Gastroesophageal sphincter (tissue), 4 donors: ENCODE results near the gene CDC42EP4. TPM values are rescaled to one million over a fixed set of nuclear protein-coding genes. Genes with fewer than 3 reads are reported as not detected.
"Not testable (repeated sequence)": the region's sequence is repeated elsewhere in the genome, so short reads cannot be mapped to it uniquely, and the experiment has no call there.

ENCODE experiments used
- ATAC-seq: fragments of 150-250 bp; one replicate; pipeline ENCODE4 v1.9.1; 2016; ENCODE audit warnings: mild to moderate bottlenecking, moderate library complexity
- H3K27ac ChIP-seq, 4 donors: fragments of 200-600 bp; sonication (generic) in 3 of 4; 1 replicate in 3 of 4; 2 replicates in 1 of 4; pipeline ENCODE4 v1.5.1; 2016 to 2019
- H3K27me3 ChIP-seq: fragments of 200-600 bp; sonication (generic); one replicate; pipeline ENCODE4 v1.5.1; 2019
- H3K36me3 ChIP-seq, 2 donors: fragments of 200-600 bp; sonication (generic); one replicate each; pipeline ENCODE4 v1.5.1; 2019; ENCODE audit warnings: control low read depth in 1 of 2
- H3K4me1 ChIP-seq, 3 donors: fragments of 200-600 bp; sonication (generic); 1 replicate in 2 of 3; 2 replicates in 1 of 3; pipeline ENCODE4 v1.5.1; 2016 to 2019; ENCODE audit warnings: control low read depth in 2 of 3
- H3K4me3 ChIP-seq, 2 donors: fragments of 200-600 bp; sonication (generic); one replicate each; pipeline ENCODE4 v1.5.1; 2019; ENCODE audit warnings: mild to moderate bottlenecking in 1 of 2, moderate library complexity in 1 of 2
- H3K9me3 ChIP-seq, 3 donors: fragments of 200-600 bp; sonication (generic); one replicate each; pipeline ENCODE4 v1.5.1; 2017 to 2019; ENCODE audit warnings: control low read depth in 2 of 3
- CTCF ChIP-seq, 4 experiments: fragments of 200-600 bp in 2 of 4; fragments of 450-650 bp in 2 of 4; sonication (generic) in 1 of 4; IDR thresholded peaks; one replicate each; pipeline ENCODE4 v1.5.1; 2017 to 2019; ENCODE audit warnings: antibody characterized with exemption in 4 of 4, mild to moderate bottlenecking in 2 of 4, moderate library complexity in 2 of 4
- EP300 ChIP-seq: sonication (generic); formaldehyde crosslinking; IDR thresholded peaks from one replicate; pipeline ENCODE4 v1.6.1; 2017; ENCODE audit warnings: antibody characterized with exemption, mild to moderate bottlenecking
- POLR2A ChIP-seq, 2 donors: fragments of 450-650 bp; IDR thresholded peaks; one replicate each; pipeline ENCODE4 v1.6.1; 2017; ENCODE audit warnings: antibody characterized with exemption in 2 of 2, mild to moderate bottlenecking in 2 of 2, moderate library complexity in 1 of 2
- POLR2AphosphoS5 ChIP-seq: sonication (generic); formaldehyde crosslinking; IDR thresholded peaks from one replicate; pipeline ENCODE4 v1.6.1; 2017; ENCODE audit warnings: antibody characterized with exemption
- WGBS, 2 donors: methylation state at CpG; one replicate each; pipeline ENCODE4 v1.1.5; 2018; ENCODE audit warnings: low coverage in 1 of 2; 5-methylcytosine and 5-hydroxymethylcytosine counted together
- total RNA-seq, 4 donors: library from RNA; depleted of rRNA; stranded (reverse); fragments of >200 nt; gene quantifications; one replicate each; pipeline ENCODE4 v1.1.0, GENCODE V29; 2016

The CDC42EP4 gene
- total RNA-seq, 4 donors from 2014 or later, result 69.4 to 106 (median 73.0) TPM

DNA sequence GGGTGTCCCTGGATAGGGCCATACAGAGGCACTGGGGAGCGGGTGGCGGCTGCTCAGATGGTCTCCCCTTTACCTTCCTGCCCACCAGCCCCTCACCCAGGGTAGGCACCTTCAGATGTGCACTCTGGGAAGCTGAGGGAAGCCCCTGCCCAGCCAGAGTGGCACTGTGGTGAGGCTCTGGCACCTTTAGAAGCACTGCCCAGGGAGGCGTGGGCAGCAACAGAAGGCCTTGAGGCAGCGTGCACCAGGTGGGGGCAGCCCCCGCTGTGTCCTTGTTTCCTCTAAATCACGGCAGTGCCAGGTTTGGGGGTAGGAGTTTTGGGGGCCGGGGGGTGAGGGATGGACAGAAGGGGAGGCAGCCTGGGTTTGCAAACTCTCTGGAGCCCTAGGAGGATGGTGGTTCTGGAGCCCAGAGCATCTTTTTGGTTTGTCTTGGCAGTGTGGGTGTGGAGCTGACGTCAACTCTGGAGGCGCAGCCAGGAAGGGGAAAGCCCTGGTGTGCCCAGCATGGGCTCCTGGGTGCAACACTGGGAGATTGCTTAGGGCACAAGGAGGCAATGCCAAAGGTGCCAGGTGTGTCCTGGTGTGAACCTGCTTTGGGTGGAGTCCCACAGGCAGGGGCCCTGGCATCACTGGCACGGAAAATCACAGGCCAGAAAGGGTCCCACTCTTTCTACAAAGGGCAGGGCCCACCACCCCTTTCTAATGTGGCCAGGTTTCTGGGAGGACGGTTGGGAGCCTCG is 23.1 kb upstream of the CDC42EP4 start:
- H3K4me1 ChIP-seq, result peaks cover 0 to 26% (median 4%) of the 10 kb centered on the region in 3 donors
- TF ChIP-seq EP300 (no peak), POLR2AphosphoS5 (no peak), CTCF (IDR thresholded peaks at IDR 0.05) (no peak), POLR2A (IDR thresholded peaks at IDR 0.05) (no peak)
- no peaks in the 10 kb centered on the region for H3K27me3 ChIP-seq
- no peak overlapping the region for H3K27ac ChIP-seq
- H3K4me3 ChIP-seq, result no peak overlapping the region
- WGBS, 2 donors, result 88 to 100% methylated on average over 1 to 2 of the region's 12 CpGs
- no peak for ATAC-seq
- no peaks in the 10 kb centered on the region for H3K36me3 ChIP-seq
- H3K9me3 ChIP-seq, result no peaks in the 10 kb centered on the region

DNA sequence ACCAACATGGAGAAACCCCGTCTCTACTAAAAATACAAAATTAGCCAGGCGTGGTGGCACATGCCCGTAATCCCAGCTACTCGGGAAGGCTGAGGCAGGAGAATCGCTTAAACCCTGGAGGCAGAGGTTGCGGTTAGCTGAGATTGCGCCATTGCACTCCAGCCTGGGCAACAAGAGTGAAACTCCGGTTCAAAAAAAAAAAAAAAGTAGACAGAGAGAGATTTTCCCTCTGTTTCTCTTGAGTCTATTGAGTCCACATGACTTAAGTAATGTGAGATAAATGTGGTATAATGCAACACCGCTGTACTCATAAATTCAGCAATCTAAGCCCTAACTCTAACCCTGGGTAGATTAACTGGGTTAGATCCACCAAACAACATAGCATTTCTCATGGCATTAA is 21.6 kb upstream of the CDC42EP4 start:
- not testable (repeated sequence) for ATAC-seq, H3K4me3 ChIP-seq, H3K9me3 ChIP-seq, H3K36me3 ChIP-seq, H3K27me3 ChIP-seq, H3K27ac ChIP-seq
- peaks cover 0 to 15% (median 1%) of the 10 kb centered on the region in 3 donors for H3K4me1 ChIP-seq
- WGBS, 2 donors, result 81% methylated on average over 3 of the region's 9 CpGs; no CpG with 5 or more reads in 1 of the 2 donors

DNA sequence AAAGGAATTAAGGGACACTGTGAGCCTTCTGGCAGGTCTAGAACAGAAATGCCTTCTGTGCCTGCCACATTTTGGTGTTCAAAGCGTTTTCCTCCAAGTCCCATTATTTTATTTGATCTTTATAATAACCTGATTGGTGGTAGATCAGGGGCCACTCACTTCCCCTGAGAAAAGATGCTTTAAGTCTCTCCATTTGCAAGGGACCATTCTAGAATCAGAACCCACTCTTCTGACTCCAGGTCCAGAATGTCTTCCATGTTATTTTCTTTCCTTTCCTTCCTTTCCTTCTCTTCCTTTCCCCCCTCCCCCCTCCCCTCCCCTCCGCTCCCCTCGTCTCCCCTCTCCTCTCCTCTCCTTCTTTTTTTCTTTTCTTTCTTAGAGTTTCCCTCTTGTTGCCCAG is 19.3 kb upstream of the CDC42EP4 start:
- TF ChIP-seq CTCF (IDR thresholded peaks at IDR 0.05) (no peak), POLR2A (IDR thresholded peaks at IDR 0.05) (no peak), POLR2AphosphoS5 (no peak), EP300 (no peak)
- 54 to 79% methylated on average over 3 of the region's 3 CpGs for WGBS, 2 donors

GRCh38 chr17:73327676-73328075 is 15.9 kb upstream of the CDC42EP4 start:
- Histone ChIP-seq H3K36me3 (no peaks in the 10 kb centered on the region), H3K4me3 (no peak overlapping the region), H3K4me1 (peaks cover 0 to 8% (median 0%) of the 10 kb centered on the region in 3 donors), H3K27ac (no peak overlapping the region), H3K27me3 (no peaks in the 10 kb centered on the region), H3K9me3 (peaks cover 0 to 2% (median 0%) of the 10 kb centered on the region in 3 donors)
- no peak for TF ChIP-seq POLR2A (IDR thresholded peaks at IDR 0.05)
- no peak for TF ChIP-seq POLR2AphosphoS5
- TF ChIP-seq CTCF (IDR thresholded peaks at IDR 0.05), result no peak
- no peak for TF ChIP-seq EP300
- no peak for ATAC-seq
- WGBS, 2 donors, result 81 to 88% methylated on average over 5 to 6 of the region's 7 CpGs

More for the DNA sequence above, 19.3 kb upstream of the CDC42EP4 start:
- Histone ChIP-seq H3K9me3 (no peaks in the 10 kb centered on the region), H3K4me1 (no peaks in the 10 kb centered on the region), H3K27ac (no peak overlapping the region), H3K27me3 (no peaks in the 10 kb centered on the region), H3K36me3 (no peaks in the 10 kb centered on the region), H3K4me3 (no peak overlapping the region)
- no peak for ATAC-seq

- peaks cover 0 to 8% (median 0%) of the 10 kb centered on the region in 3 donors for H3K4me1 ChIP-seq
- peak overlapping the region in 3 of 4 donors; percentile 17 to 49 (median 32) for H3K27ac ChIP-seq
- peaks cover 0 to 4% (median 0%) of the 10 kb centered on the region in 3 donors for H3K9me3 ChIP-seq
- no peaks in the 10 kb centered on the region for H3K36me3 ChIP-seq
- TF ChIP-seq CTCF (IDR thresholded peaks at IDR 0.05), result peak in 3 of 4 experiments; percentile 15 to 24 (median 23)
- TF ChIP-seq EP300, result no peak
- peak; percentile 80 for TF ChIP-seq POLR2AphosphoS5
- TF ChIP-seq POLR2A (IDR thresholded peaks at IDR 0.05), result no peak
- ATAC-seq, result peak; percentile 90
- 35 to 60% methylated on average over 1 to 4 of the region's 4 CpGs for WGBS, 2 donors
- no peak overlapping the region for H3K4me3 ChIP-seq
- no peaks in the 10 kb centered on the region for H3K27me3 ChIP-seq
Measured at GRCh38 chr17:73325527-73325842, 13.7 kb upstream of the CDC42EP4 start.
